IPS-18c (cell line): Measurements from ENCODE around the gene AGBL4.
"Not testable (repeated sequence)": the region's sequence is repeated elsewhere in the genome, so short reads cannot be mapped to it uniquely, and the experiment has no call there.

ENCODE experiments used
- H3K4me3 ChIP-seq: 2 replicates; pipeline ENCODE4 v1.7.0; 2013; ENCODE audit warnings: low read depth, mild to moderate bottlenecking, low read length, moderate library complexity; ENCODE audit not compliant: insufficient read depth
- H3K9me3 ChIP-seq: one replicate; pipeline ENCODE4 v1.6.1; 2013; ENCODE audit warnings: mild to moderate bottlenecking, low read length, moderate library complexity; ENCODE audit not compliant: control insufficient read depth, insufficient read depth

Gene AGBL4

GRCh38 chr1:50023292-50024159, at the start of gene AGBL4:
TSS of gene AGBL4 (minus strand) at chr1:50023954.
- Histone ChIP-seq H3K9me3 (no peaks in the 10 kb centered on the region), H3K4me3 (peak within 1 kb of the TSS; percentile 70)

- H3K4me3 ChIP-seq = no peak overlapping the region
- H3K9me3 ChIP-seq = no peaks in the 10 kb centered on the region
Measured at GRCh38 chr1:50066806-50067205, 43.1 kb upstream of the AGBL4 start.

- no peak overlapping the region for H3K4me3 ChIP-seq
- no peaks in the 10 kb centered on the region for H3K9me3 ChIP-seq
Measured at GRCh38 chr1:50060279-50060678, 36.5 kb upstream of the AGBL4 start.

GRCh38 chr1:50048791-50049190, 25.0 kb upstream of the AGBL4 start:
- H3K9me3 ChIP-seq = no peaks in the 10 kb centered on the region
- H3K4me3 ChIP-seq = no peak overlapping the region; the same call in 1 of the 2 replicates

- peak overlapping the region; percentile 40; the same call in 1 of the 2 replicates for H3K4me3 ChIP-seq
- no peaks in the 10 kb centered on the region for H3K9me3 ChIP-seq
Measured at GRCh38 chr1:50047916-50048694, 24.4 kb upstream of the AGBL4 start.

- no peaks in the 10 kb centered on the region for H3K9me3 ChIP-seq
- H3K4me3 ChIP-seq = no peak overlapping the region
Measured at GRCh38 chr1:50038237-50038809, 14.6 kb upstream of the AGBL4 start.

GRCh38 chr1:50027794-50028193, 4.0 kb upstream of the AGBL4 start:
- no peaks in the 10 kb centered on the region for H3K9me3 ChIP-seq
- H3K4me3 ChIP-seq = no peak overlapping the region

GRCh38 chr1:49995734-49996133, 28.0 kb downstream of the AGBL4 start:
- no peaks in the 10 kb centered on the region for H3K9me3 ChIP-seq
- no peak overlapping the region for H3K4me3 ChIP-seq

- Histone ChIP-seq H3K4me3 (no peak overlapping the region), H3K9me3 (no peaks in the 10 kb centered on the region)
Measured at GRCh38 chr1:49971088-49971487, 52.7 kb downstream of the AGBL4 start.

- H3K4me3 ChIP-seq = no peak overlapping the region
Measured at GRCh38 chr1:49951385-49951784, 72.4 kb downstream of the AGBL4 start.

GRCh38 chr1:49915301-49915700, 108.5 kb downstream of the AGBL4 start:
- H3K4me3 ChIP-seq, H3K9me3 ChIP-seq: not testable (repeated sequence)

More at GRCh38 chr1:49951385-49951784, 72.4 kb downstream of the AGBL4 start:
- no peaks in the 10 kb centered on the region for H3K9me3 ChIP-seq

- no peaks in the 10 kb centered on the region for H3K9me3 ChIP-seq
- H3K4me3 ChIP-seq = no peak overlapping the region
Measured at GRCh38 chr1:49906365-49906764, 117.4 kb downstream of the AGBL4 start.

GRCh38 chr1:49864581-49864980, 159.2 kb downstream of the AGBL4 start:
- no peaks in the 10 kb centered on the region for H3K9me3 ChIP-seq
- H3K4me3 ChIP-seq = no peak overlapping the region

GRCh38 chr1:49854741-49855140, 169.0 kb downstream of the AGBL4 start:
- H3K9me3 ChIP-seq = no peaks in the 10 kb centered on the region
- H3K4me3 ChIP-seq = no peak overlapping the region

GRCh38 chr1:49842596-49842995, 181.2 kb downstream of the AGBL4 start:
- Histone ChIP-seq H3K4me3 (no peak overlapping the region), H3K9me3 (peaks cover 21% of the 10 kb centered on the region)

- Histone ChIP-seq H3K4me3 (no peak overlapping the region), H3K9me3 (peaks cover 21% of the 10 kb centered on the region)
Measured at GRCh38 chr1:49841767-49842166, 182.0 kb downstream of the AGBL4 start.

GRCh38 chr1:49824261-49824660, 199.5 kb downstream of the AGBL4 start:
- Histone ChIP-seq H3K4me3 (no peak overlapping the region), H3K9me3 (no peaks in the 10 kb centered on the region)

GRCh38 chr1:49817681-49818080, 206.1 kb downstream of the AGBL4 start:
- H3K4me3 ChIP-seq = no peak overlapping the region
- H3K9me3 ChIP-seq = no peaks in the 10 kb centered on the region
